GM23248 (cell line): ENCODE results near the gene MAB21L1.

ENCODE experiments used
- EZH2 ChIP-seq: fragments of 200-600 bp; sonication (generic); IDR thresholded peaks from 2 replicates; pipeline ENCODE4 v1.6.1; 2018; ENCODE audit warnings: antibody characterized with exemption, mild to moderate bottlenecking; ENCODE audit not compliant: insufficient read depth, poor library complexity, severe bottlenecking
- EZH2phosphoT487 ChIP-seq: fragments of 200-600 bp; sonication (generic); IDR thresholded peaks from 2 replicates; pipeline ENCODE4 v1.6.1; 2018; ENCODE audit warnings: antibody characterized with exemption, moderate library complexity, mild to moderate bottlenecking, low read depth; ENCODE audit not compliant: insufficient read depth

DNA sequence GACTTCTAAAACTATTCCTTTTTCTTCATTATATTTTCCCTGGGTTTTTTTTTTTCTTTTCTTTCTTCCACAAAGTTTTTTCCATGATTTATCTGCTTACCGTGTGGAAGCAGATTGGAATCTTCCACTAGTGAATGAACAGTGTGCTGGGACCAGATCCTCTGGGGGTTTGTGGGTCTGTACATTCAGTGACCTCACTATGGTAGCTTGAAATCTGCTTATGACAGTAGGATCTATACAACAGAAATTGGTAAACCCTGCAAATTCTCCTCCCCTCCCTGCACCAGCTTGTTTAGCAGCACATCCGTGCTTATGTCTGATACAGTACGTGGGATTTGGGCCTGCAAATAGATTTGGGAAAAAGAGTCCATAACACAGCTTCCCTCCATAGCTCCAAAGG lies 26.0 kb upstream of the MAB21L1 start:
- TF ChIP-seq EZH2 (no peak), EZH2phosphoT487 (no peak)
